ENCODE measurements around the gene RNF145.

The RNF145 gene

DNA sequence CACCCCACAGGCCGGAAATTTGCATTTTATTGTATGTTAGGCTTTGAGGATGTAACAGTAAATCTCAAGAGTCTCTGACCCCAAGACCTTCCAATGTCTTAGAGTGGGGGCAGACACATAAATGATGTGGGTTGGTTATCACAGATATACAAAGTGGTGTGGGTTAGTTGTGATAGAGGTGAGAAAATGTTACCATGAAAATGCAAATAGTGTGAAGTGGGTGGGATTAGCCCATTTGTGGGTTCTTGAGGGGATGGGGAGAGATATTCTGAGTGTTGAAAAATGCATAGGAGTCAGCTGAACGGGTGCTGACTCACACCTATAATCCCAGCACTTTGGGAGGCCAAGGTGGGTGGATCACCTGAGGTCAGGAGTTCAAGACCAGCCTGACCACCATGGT, 7.9 kb upstream of the RNF145 start:
- no peak for DNase-seq

DNA sequence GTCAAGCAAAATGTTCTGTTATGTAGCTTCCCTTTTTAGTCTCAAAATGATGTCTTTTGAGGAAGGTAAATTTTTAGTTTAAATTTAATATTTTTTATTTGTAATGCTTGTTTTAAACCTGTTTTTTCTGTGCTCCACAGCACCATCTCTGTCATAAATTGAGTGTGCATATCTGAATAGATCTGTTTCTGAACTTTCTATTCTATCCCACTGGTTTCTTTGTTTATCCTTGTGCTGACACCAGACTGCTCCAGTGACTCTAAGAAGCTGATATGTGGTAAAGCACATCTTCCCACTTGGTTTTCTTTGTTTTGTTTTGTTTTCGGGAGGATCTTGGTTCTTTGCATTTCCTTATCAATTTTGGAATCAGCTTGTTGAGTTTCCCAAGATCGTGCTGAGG, 7.1 kb upstream of the RNF145 start:
- DNase-seq, result no peak

DNA sequence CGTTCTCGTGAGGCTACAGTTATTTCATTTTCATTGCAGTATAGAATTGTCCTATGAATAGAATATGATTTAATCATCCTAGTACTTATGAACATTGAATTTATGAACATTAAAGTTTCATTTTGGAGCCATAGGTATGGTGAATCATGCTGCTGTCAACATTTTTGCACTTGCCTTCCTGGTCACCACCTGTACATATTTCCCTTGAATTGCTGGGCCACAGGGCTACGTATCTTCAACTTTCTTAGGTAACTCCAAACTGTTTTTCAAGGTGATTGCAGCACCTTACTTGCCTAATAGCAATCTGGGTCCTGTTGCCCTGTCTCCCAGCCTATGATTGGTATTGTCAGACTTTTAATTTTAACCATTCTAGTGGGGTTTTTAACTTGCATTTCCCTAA, 6.5 kb upstream of the RNF145 start:
- no peak for DNase-seq

DNA sequence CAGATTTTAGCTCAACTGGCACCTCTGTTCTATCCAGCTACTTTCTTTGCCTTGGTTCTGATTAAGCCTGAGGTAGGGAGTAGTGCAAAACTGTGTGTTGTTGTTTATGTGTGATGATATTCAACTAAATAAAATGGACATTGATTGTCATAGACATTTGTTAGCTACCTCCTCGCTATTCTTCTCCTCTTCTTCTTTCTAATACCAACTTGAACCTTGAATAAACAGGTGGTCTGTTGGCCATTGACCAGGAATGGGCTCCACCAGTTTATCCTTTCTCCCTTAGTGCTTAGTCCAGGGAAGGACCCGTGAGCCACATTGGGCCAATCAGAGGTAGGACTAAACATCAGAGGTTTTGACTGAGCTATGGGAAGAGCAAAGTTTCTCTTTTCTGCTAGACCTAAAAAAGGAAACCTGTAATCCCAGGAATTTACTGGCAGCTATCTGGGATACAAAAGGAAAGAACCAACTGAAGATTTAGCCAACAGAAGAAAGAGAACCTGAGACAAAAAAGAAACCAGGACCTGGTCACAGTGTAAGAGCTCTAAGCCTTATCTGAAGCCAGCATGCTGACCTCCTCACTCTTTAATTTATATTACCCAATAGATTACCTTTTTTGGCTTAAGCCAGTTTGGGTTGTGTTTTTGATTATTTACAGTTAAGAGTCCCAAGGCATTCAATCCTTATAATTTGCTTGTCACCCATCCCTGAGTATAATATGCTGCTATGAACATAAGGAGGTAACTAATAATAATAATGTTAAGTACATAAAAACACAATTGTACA, 5.3 kb upstream of the RNF145 start:
- no peak for DNase-seq

DNA sequence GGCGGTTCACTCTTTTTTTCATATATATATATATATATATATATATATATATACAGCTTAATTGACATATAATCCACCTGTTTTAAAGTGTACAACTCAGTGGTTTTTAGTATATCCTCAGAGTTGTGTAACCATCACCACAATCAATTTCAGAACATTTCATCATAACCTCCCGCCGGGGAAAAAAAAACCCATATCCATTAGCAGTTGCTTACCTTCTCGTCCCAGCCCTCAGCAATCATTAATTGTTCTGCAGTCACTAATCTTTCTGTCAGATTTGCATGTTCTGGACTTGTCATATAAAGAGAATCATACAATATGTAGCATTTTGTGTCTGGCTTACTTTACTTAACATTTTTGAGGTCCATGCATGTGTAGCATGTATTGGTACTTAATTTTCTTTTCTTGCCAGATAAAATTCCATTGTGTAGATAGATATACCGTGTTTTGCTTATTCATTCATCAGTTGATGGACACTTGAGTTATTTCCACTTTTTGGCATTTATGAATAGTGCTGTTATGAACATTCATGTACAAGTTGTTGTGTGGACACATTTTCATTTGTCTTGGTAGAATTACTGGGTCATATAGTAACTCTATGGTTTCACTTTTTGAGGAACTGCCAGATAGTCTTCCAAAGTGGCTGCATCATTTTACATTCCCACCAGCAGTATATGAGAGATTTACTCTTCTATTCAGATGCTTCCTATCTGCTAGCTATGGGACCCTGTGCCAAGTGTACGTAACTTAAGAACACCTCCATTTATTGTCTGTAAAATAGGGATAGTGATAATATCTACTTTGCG, 3.5 kb upstream of the RNF145 start:
- DNase-seq, result no peak

DNA sequence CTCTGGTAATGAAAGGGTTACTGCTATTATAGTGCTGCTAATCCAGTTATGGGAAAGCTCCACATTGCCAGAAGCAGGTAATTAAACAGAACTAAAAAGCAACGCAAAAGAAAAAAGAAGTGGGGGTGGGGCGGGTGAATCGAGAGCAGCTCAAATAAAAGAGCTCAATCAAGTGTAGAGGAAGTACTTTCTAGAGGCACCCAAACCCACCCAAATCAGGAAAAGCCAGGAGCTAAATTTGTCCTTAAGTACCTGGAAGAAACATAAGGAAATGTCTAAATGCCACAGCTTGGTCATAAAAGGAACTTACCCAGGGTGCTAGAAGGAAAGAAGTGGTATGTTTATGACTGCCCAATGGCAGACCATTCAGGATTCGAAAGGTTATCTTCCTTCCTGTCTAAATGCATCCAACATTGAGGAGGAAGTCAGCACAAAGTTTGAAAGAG, 2.4 kb upstream of the RNF145 start:
- no peak for DNase-seq

DNA sequence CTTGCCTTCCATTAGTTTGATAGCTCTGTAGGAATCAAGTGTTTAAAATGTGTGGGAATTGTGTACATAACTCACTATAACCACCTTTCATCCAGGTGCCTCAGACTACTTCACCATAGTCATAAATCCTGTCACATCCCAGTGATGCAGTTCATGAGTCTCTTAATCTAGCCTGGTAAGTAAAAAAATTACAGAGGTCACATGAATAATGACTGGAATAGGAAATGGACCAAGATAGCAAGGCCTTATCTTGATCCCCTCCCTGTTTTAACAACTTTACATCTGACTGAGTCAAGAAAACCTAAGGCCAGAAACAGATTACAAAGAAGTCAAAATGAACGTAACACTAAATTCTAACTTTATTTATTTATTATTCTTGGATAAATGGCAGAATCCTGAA, 1.5 kb upstream of the RNF145 start:
- DNase-seq, result no peak

DNA sequence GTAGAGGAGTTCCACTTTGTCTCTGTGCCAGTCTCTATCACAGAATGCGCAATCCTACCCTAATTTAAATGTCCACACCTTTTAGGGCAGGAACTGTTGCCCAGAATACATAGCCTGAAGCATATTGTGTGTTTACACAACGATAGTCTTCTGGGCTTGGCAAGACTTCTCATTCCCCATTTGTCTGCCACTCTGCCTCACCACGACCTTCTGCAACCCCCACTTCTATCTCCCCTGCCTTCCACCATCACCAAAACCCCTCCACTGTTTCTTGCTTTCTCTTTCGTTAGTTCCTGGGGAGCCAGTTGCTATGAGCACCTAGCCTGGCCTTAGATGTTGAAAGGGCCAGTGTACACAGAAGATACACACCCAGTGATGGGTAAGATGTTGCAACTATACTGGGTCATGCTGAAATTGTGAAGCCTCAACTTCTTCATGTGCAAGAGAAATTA, 883 bp upstream of the RNF145 start:
- DNase-seq, result no peak

DNA sequence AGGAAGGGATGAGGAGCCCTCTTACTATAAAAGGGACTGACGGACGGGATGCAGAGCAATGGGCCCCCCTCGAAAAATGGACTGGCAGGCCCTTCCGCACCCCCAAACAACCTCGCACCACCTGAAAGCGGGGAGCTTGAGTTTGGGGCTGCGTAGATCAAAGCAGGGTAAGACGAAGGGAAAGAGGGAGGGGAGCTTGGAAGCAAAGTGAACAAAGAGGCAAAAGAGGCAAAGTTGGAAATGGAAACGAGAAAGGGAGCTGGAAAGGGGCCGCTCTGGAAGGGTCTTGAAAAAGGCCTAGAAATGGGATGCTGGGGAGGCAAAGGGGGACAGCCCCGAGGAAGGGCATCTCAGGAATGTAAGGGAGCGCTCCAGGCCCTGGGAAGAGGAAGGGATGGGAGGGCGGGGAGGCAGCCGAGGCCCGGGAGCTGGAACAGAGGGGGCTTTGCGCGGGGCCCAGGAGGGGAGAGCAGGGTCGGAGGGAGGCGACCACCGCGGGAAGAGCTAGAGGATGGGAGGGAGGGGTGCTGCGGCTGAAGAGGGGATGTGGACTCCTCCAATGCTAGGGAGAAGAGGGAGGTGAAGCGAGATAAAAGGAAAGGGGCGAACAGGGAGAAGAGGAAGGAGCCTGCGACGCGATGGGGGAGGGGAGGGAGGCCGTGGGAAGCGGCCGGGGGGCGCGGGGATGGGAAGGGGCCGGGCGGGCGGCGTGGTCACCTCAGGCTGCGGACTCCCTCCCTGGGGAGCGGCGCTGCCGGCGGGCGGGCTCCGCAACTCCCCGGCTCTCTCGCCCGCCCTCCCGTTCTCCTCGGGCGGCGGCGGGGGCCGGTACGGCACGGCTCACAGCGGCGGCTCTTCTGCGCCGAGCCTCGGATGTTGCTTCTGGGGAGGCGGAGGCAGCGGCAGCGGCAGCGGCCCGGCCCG, 577 bp downstream of the RNF145 start:
- peak; percentile 32 for DNase-seq

DNA sequence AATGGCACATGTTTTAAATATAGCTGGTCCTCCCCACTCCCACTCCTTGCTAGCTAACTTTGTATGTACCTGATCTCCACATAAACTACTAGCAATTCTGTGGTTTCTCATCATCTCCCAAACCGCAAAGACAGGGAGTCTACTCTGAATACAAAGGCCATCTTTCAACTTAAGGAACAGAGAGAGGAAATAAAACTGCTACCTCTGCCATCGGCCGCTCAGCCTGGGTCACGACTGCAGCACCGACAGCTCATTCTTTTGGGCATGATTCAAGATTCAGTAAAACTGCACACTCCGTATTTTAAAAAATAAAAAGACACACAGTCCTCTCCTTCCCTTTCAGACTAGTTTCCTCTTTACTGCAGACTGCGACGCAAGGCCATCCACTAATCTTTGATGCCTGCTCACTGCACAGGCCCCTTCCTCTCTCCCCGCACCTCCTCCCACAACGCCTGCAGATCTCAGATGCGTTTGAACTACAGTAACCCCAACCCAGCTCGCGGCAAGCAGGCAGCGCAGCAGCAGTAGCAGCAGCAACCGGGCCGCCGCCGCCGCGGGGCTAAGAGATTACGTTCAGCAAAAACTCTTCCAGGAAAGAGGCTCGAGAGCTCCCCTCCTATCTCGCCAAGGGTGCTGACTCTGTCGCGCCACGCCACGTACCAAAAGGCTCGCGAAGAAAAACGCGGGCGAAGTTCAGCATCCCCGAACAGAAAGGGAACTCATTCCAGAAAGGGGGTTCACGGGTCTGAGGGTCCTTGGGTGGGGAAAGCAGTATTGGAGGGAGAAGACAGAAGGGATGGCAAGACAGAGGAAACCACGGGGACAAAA, 1.5 kb downstream of the RNF145 start:
- peak; percentile 79 for DNase-seq

DNA sequence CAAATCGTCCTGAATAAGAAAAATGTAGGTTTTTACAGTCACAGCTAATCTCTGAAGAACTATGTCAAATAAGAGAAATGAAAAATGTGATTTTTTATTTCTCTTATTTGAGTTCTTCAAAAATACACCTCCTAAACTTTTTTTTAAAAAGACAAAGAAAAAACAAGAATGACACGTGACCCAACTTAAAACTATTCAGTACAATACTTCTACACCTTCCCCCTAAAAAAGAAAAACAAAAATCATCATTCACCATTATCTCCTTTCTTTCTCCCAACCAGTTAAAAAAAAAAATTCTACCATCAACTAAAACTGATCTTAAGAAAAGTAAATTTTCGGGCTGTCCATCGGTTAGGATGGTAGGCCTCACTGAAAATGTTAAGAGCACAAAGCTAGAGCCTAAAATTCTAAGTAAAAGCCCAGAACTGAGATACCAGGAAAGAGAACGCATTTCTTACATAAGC, 2.1 kb downstream of the RNF145 start:
- no peak for DNase-seq

DNA sequence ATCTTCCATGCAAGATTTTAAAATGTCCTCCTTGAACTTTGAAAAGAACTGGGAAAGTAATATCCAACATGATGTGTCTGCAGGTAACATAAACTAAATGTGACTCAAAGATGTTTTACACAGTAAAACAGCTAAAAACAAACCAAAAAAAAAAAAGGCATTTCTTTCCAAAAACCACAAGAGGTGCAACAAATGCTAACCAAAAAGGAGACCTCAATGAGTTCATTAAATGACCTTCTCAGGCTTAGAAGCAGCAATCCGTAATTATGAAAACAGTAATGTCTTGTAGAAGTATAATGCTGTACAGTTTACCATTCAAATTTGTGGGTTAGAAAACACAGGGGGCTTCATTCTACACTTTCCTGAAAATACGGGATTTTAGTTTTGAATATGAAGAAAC, 2.5 kb downstream of the RNF145 start:
- DNase-seq, result no peak

DNA sequence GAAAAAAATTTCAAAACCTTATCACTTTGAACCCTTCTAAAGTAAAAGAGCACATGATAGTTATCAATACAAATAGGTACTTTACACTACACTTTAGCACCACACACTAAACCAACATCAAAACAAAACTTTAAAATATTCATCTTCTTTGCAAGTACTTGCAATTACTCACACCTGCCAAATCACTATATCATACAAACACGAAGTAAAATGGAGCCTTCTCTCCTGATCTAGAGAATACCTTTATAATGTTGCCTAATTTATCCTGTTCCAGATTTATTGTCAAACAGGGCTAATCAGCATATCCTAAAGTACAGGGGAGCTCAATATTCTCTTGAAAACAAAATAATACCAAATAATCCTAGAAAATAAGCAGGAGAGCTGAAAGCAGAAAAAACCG, 3.0 kb downstream of the RNF145 start:
- no peak for DNase-seq

DNA sequence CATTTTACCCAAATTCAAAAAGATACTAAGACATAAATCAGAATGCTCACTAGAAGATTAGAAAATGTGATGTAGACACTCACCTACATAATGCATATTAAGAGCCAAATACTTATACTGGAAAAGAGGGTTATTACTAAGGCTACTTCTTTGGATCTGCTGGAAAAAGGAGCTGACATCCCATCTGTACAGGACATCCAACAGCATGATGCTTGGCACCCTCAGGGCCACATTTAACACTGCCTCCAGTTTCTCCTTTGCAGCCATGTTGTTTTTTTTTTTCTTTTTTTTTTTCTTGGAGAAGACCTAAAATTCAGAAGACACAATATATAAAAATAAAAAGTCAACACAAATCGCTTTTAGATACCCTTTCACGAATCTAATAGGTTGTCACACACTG, 6.0 kb downstream of the RNF145 start:
- no peak for DNase-seq

DNA sequence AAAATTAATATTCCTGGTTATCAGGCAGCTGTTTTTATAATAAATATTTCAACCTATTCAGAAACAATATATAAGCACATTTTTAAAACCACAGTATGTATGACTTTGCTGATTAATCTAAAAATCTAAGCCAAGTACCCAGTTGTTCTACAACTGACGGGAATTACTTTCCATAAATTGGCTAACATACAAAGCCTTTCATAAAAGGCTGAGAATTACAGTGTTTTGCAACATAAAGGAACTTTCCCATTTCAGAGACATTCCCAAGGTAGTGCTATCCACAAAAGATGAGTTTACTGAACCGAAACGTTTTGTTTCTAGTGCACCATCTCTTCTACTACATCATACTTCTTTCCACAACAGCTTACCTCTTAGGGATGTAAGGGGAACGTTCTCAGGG, 7.2 kb downstream of the RNF145 start:
- no peak for DNase-seq

DNA sequence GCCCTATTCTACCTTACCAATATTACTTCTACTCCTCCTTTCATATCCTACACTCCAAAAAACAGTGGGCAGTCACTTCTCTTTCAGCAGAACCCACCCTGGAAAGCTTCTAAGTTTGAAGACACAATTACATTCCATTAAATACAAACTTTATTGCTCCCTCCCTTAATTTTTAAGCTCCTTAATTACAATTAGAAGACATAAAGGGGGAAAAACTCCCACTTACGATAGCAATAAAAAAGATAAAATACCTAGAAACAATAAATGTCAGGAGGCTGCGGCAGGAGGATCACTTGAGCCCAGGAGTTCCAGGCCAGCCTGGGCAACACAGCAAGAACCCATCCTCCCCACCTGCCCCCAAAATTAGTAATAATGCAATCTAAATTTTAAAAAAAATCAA, 9.6 kb downstream of the RNF145 start:
- no peak for DNase-seq

DNA sequence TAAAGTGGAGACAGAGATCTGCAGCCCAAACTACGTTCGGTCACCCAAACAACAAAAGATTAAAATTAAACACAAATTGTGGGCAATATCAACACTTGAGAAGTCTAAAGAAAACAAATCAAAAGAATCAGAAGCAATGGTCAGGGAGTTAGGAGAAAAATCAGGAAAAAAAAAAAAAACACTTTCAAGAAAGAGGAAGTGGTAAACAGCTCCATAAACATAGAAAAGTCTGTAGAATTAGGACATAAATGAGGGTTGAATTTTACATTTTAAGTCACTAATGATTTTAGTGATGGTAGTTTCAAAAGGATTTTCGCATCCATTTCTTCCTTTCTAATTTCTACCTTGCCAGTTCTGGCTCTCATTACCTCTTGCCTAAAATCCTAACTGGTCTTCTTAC, 10.1 kb downstream of the RNF145 start:
- DNase-seq, result no peak

DNA sequence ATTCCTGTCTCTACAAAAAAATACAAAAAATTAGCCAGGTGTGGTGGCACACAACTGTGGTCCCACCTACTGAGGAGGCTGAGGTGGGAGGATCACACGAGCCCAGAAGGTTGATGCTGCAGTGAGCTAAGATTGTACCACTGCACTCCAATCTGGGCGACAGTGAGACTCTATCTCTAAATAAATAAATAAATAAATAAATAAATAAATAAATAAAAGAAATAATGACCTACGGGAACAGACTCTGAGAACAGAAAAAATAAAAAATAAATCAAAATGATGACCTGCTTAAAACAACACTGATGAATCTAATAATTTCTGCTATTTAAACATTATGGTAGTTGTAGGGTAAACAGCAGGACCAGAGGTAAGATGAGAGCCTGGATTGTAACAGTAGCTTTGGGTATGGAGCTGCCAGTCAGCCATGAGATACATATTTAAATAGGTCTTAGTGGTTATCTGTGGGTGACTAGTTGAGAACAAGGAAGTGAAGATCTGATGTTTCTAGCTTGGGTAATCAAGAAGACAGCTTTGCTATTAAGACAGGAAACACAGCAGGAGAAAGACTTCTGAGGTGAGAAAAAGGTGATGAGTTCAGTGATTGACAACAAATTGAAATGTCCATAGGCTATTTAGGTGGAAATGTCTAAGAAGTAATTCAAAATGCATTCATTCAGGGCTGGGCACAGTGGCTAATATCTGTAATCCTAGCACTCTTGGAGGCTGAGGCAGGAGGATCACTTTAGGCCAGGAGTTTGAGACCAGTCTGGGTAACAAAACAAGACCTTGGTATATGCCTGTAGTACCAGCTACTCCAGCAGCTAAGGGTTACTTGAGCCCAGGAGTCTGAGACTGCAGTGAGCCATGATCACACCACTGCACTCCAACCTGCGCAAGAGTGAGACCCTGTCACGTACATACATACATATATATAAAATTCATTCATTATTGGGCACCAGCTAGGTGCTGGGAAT, 11.0 kb downstream of the RNF145 start:
- no peak for DNase-seq

DNA sequence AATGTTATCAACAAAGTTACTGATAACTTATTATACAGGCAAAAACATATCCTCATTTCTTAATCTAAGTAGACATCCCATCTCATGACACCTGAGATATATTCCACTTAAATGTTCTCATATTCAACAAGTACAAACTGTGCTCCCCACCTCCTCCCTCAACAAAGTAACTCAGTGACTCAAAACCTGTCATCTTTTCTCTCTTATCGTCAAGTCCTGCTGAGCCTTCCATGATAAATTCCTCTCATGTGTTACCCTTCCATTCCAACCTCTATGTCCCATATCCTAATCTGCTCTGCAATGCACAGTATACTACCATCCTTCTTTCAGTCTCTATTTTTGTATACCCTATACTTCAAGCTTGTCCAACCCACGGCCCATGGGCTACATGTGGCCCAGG, 13.6 kb downstream of the RNF145 start:
- DNase-seq, result no peak

DNA sequence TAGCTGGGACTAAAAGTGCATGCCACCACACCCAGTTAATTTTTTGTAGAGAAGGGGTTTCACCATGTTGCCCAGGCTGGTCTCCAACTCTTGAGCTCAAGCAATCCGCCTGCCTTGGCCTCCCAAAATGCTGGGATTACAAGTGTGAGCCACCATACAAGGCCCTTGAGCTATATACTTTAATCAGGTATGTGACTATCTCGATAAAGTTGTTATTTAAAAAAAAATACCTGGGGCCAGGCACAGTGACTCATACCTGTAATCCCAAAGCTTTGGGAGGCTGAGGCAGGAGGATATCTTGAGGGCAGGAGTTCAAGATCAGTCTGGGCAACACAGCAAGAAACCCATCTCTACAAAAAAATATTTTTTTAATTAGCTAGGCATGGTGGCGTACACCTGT, 19.2 kb downstream of the RNF145 start:
- no peak for DNase-seq

DNA sequence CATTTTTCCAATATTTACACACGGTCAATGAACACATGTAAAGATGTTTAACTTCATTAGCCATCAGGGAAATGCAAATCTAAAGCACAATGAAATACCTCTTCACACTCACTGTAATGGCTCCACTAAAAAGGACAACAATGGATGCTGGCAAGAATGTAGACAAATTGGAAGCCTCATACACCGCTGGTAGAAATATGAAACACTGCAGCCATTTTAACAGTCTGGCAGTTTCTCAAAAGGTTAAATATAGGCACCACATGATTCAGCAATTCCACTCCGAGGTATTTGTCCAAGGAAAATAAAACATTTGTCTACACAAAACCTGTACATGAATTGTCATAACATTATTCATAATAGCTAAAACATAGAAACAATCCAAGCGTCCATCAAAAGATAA, 20.0 kb downstream of the RNF145 start:
- DNase-seq, result no peak

Data from stimulated activated CD4-positive, alpha-beta T cell treated with anti-CD3 and anti-CD28 coated beads, Interleukin-4, amount 100 ng/mL, for 1 hour (primary cell).